GM18867 (cell line): Measurements from ENCODE around the gene SYNRG.
"Not testable (repeated sequence)": the region's sequence is repeated elsewhere in the genome, so short reads cannot be mapped to it uniquely, and the experiment has no call there.

Experiments
- ATAC-seq: cut with Tn5 transposase; IDR thresholded peaks from one replicate; pipeline ENCODE4 v1.9.1; 2021; ENCODE audit warnings: mild to moderate bottlenecking, moderate library complexity; ENCODE audit not compliant: unreplicated experiment

SYNRG gene

DNA sequence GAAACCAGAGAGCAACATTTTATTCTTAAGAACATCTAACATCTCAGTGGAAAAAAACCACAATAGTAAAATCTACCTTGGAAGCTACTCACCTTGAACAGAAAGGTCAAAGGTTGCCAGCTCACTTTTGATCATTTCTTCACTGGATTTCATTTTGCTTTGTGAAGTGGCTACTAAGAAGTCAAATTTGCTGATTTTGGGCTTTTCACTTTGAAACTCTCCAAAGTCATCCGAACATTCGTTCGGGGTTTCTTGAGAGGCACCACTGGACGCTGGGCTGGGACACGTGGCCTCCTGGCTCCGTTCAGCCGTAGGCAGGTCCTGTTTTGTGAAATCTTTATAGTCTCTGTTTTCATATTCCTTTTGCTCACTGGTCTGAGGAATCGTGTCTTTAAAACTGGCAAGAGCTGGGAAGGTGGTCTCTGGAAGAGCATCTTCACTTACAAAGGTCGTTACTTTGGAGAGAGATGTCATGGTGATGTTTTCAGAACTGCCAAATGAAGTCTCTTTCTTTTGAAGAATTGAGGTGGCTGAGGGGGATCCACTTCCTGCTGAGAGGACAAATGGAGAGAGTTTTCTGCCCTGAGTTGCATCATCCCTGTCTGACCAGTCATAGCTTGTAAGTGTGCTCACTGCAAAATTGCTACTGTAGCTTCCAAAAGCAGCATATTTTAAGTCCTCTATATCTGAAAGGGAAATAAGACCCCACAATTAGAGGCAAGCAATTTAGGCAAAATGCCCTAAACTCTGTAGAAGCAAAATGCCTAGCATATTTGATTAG, 67.1 kb downstream of the SYNRG start:
- ATAC-seq: no peak

DNA sequence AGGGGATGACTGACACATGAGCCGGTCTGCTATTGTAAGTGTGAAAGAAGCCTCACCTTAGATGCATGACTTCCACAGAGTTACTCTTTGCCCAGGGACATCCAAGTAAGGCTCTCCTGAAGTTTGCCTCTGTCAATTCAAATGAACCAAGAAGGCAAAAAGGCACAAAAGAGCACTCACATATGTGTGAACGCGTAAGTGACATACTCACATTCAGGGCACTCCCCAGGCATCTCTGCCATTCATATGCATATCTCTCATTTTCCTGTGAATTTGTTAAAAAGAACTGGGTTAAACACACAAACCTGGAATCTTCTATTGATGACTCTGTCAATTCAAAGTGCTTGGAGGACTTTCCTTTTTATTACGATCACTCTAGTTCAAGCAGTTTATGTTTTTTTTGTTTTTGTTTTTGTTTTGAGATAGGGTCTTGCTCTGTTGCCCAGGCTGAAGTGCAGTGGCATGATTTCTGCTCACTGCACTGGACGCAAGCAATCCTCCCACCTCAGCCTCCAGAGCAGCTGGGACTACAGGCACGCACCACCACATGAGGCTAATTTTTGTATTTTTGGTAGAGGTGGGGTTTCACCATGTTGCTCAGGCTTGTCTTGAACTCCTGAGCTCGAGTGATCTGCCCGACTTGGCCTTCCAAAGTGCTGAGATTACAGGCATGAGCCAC, 70.1 kb downstream of the SYNRG start:
- no peak for ATAC-seq

DNA sequence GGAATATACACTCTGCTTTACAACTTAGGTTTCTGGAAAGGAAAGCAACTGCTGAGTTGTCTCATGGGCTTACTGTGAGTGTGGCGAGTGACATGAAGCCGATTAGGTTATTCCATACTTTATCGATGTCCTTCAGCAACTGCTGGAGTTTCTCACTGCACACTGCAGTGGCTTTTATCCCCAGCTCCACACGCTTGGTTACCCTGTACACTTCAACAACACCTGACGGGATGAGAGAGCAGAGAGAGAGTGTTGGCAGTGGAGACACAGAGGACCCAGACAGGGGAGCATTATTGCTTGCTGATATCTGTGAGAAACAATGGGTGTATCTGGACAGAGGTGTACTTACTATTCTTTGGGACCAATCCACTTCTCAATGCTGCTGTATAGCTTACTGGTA, 73.3 kb downstream of the SYNRG start:
- ATAC-seq: no peak

DNA sequence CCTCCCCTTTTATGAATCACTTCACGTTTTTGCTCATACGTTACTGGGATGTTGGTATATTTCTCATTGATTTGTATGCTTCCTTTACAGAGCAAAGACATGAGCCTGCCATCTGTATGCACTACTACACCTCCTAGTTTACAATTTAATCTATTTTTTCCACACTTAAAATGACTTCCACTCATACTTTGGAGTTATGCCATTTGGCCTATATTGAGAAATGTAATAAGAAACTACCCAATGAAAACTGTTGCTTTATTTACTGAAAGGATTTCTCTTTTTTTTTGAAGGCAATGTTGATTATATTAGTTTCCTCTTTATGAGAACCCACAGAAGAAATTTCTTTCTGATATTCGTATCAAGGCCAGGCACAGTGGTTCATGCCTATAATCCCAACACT, 76.5 kb downstream of the SYNRG start:
- no peak for ATAC-seq

DNA sequence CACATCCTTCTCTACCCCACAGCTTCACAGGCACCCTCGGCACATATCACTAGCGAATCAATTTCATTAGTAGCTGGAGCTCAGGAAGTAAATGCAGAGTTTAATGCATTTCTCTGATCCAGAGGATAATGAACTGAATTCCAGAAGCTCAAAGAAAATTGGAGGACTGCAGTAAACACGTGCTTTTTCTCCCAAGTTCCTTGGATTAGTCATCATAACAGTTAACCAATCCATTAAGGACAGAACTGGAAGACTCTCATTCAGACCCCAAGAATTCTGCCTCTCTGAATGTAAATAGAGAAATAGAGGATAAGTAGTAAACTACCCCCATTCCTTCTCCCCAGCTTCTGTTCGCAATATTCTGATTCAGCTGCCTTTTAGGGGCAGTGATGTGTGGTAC, 78.8 kb downstream of the SYNRG start:
- ATAC-seq: no peak

DNA sequence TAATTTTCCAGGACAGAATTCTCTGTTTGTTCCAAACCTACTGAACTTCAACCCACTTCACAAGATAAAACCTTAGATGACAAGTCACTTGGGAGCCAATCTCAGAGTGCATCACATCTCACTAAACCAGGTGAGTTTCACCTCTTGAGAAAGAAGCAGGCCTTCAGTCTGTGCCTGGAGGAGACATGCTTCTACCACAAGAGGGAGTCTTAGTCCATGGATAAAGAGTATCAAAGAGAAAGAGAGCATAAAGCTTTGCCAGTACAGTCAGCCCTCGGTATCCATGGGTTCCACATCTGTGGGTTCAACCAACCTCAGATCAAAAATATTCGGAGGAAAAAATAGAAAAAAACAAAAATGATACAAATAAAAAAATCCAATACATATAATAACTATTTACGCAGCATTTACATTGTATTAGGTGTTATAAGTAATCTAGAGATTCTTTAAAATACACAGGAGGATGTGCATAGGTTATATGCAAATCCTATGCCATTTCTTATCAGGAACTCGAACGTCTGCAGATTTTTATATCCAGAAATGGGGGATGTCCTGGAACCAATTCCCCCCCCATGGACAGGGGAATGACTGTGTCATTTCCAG, 81.9 kb downstream of the SYNRG start:
- no peak for ATAC-seq

DNA sequence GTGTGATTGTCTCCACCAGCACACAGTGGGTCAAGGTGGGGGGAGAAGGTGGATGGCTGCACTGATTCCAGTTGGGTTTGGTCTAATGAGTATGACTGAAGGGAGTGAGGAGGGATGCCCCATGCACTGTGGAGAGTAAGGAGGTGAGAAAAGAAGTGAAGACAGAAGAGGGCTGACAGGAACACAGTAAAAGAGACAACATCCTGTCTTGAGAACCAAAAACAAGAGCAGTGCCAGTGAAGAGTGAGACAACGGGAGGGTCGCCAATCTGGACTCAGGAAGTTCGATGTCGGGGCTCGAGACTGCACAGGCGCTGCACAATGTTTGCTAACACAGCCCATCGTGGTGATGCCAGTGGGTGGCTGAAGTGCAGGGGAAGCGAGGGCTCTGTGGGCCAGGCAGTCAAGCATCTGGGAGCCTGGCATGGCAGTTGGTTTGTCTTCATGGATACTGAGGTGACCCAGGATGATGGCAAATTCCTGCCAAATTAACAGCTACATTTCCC, 85.5 kb downstream of the SYNRG start:
- ATAC-seq: no peak

DNA sequence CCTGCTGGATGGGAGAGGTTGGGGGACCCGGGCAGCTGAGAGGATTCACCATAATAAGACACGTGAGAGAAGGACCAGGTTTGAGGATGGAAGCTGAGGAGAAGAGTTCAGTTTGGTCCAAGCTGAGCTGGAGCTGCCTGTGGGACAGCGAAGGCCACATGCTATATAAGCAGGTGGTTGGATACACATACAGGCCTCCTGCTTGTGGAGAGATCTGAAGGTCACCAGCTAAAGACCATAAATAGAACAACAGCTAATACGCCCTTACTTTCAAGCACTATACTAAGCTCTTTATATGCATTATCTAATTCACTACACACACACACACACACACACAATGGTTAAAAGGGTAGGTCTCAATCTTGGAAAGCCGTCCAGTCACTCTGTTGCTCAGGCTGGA, 87.4 kb downstream of the SYNRG start:
- ATAC-seq: no peak

DNA sequence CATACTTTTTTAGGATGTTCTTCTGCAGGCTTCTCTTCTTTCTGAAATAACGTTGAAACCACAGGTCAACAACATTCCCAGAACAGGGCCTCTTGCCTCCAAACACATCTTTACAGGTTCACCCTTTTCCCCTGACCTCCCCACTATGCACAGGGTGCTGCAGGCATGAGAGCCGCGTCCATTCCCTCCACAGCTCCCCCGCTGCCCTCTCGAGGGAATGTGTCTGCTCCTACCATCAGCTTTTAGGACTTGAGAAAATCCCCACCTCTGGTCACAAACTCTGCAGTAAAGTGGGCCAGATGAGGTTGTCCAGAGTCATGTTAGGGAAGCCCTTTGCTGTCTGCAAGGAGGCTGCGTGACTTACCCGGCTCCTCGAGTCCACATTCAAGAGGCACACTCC, 89.0 kb downstream of the SYNRG start:
- ATAC-seq: no peak

DNA sequence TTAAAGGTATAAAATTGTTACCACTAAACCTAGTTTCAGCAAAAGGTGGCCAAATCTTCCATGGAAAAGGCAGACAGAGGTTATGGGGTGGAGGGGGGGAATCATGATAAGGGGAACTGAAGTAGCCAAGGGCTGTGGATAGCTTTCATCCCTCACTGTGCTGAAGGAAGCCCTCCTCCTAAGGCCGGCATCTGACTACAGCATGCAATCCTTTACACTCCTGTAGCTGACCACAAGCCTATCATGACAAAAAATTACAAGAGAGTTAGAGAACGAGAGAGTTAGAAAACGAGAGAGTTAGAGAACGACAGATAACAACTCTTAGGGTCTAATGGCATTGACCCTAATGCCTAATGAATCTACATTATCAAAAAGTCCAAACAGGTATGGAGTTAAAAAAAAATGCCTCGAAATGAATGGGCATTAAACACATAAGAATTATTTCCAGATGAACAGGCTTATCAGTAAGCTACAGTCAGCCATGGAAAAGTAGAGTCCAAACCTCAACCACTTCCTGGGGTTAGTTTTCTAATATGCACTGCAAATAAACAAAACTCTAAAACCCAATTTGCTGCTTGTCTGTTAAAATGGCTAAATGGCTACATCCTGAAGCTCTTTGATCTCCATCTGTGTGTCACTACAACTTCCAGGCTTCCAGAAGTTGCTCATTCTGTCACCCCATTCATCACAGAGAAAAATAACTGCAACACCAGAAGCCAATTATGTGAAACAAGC, 89.8 kb downstream of the SYNRG start:
- no peak for ATAC-seq

DNA sequence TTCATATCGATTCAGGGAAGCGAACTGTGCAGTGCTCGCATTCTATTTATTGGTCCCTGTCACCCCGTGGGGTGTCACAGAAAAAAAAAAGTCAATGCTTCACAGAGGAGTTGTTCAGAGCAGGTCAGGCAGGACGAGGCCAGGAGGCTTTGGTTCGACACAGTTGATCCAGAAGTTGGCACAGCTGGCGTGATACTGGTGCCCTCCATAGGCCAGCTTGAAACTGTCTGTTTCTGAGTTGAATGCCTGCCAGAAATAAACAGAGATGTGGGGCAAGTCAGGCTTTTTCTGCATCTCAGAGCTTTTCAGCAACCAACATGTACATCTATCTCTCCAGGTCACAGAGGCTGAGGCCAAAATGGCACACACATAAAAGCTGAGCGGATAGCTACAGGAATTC, 90.4 kb downstream of the SYNRG start:
- no peak for ATAC-seq

DNA sequence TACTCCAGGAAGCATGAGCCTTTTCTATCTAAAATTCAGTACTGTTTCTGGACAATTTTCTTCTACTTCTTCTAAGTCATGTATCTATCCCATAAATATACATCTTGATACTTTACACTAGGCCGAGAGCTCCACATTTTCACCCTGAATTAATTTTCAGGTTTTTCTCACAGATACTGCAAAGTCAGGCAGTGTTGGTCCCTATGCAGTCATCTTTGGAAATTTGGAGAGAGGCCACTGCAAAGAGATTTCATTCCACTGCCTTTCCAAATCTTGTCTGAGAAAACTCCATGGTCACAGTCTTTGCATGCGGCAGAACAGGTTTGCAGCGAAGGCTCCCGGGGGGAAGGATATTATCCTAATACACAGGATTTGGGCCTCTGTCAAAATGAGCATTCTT, 91.3 kb downstream of the SYNRG start:
- no peak for ATAC-seq

DNA sequence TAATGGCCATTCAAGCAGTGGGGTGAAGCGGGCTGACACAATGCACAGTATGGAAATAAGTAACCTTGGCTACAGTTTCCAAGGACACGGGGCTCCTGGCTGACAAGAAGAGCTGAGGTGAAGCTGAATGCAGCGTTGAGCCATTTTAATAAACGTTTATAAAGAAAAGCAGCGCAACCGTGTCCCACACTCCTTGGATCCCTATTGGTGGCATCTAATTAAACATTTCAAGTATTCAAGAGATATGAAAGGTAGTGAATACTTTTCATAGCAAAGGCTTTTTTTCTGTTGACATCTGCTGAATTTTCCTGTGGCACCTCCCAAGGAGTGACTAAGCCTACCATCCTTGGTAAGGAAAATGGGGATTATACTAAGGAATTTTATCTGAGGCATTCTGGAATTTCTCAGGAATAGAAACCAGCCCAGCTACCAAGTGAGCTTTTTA, 93.1 kb downstream of the SYNRG start:
- ATAC-seq: no peak

DNA sequence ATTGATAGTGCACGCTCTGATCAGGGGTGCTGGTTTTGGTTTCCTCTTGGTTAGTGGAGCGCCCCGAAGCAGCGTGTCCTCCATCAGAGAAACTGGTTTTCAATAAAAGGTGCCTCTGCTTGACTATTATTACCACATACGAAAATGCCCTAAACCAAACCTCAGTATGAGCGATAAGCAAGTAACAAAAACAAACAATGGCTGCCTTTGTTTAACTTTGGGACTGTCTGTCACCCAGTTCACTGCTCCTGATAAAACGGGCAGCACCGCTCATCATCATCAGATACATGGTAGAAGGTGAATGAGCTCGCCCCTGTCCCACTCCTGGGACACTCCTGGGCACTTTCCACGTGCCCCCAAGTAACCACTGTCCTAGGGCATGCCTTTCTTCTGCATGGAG, 95.5 kb downstream of the SYNRG start:
- no peak for ATAC-seq

DNA sequence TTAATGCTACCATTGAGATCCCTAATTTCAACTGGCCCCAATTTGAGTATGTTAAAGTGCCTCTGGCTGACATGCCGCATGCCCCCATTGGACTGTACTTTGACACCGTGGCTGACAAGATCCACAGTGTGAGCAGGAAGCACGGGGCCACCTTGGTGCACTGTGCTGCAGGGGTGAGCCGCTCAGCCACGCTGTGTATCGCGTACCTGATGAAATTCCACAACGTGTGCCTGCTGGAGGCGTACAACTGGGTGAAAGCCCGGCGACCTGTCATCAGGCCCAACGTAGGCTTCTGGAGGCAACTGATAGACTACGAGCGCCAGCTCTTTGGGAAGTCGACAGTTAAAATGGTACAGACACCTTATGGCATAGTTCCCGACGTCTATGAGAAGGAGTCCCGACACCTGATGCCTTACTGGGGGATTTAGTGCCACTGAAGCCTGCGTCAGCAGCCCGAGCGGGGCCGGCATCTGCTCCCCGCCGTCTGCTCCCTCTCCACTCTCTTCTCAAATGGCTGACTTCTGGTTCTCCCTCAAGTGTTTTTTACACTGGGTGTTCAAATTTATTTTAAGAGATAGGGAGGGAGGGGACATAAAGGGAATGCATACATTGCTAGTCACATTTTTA, 96.7 kb downstream of the SYNRG start:
- ATAC-seq: no peak

DNA sequence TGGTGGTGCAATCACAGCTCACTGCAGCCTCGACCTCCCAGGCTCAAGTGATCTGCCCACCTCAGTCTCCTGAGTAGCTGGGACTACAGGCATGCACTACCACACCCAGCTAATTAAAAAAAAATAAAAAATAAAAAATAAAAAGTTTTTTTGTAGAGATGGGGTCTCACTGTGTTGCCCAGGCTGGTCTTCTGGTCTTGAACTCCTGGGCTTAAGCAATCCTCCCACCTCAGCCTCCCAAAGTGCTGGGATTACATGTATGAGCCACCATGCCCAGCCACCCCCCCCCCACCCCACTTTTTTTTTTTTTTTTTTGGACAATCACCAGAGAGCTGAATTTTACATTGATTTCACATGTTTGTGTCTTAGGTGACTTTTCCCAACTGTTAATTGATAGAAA, 97.6 kb downstream of the SYNRG start:
- ATAC-seq: not testable (repeated sequence)

DNA sequence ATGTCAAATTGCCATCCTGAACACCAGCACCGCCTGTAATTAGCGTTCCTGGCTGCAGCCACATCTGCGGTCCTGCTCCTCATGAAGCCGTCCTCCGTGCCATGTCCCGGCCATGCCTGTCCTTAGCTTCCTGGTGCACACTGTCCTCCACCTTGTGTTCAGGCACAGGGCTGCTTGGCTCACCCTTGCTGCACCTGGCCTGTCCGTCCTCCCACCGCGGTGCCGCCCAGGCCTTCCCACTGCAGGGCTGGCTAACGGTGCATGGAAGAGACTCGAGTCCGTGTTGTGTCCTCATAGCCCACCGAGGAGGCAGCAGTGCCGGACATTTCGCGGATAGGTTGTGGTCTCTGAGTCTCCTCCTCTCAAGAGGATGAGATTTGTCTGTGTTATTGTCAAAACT, 99.2 kb downstream of the SYNRG start:
- ATAC-seq: no peak

DNA sequence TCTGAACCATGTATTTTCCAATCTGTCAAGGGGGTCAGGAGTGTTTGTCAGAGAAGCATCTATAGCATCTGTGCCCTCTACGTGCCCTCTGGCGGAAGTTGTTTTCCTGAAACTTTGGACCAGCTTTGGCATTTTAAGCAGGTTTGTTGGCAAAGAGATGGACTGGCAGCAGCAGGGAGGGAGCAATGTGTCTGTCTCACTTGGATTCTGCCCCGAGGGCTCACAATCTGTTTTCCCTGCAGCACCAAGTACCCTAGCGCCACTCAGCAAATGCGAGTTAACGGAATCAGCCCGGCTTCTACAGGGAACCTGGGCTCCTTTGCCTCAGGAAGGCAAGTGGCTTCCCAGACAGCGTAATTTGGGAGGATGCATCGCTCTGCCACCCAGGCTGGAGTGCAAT, 102.1 kb downstream of the SYNRG start:
- no peak for ATAC-seq

DNA sequence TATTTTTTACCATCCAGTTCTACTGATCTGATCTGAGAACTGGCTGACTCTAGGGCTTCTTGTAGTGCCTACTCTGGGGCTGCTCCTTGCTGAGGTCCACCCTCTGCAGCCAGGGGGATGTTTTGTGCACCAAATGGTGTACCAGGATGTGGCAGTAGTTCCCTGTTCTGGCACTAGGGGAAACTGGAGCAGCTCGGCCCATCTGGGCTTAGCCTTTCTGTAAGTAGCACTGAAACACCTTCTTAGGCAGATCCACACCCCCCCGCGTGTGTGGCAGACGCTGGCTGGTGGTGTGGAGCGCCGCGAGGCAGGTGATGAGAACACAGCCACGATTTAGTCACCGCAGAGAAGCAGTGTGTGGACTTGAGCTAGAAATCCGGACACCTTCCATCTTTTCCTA, 102.5 kb downstream of the SYNRG start:
- ATAC-seq: no peak

DNA sequence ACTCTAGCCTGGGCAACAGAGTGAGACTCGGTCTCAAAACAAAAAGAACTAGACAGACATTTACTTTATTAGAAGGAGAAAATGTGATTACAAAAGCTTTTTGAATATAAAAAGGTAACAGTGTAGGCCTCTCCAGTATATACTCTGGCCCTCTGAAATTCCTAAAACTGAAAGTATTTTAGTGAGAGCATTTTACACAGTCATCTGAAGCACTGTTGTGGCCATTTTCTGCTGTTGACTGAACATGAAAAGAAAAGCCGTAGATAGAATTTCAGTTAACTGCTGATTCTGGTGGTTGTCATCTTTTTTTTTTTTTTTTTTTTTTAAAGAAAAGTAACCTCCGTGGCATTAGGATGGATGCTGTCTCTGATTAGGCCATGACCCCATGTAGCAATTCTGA, 103.9 kb downstream of the SYNRG start:
- ATAC-seq: no peak

DNA sequence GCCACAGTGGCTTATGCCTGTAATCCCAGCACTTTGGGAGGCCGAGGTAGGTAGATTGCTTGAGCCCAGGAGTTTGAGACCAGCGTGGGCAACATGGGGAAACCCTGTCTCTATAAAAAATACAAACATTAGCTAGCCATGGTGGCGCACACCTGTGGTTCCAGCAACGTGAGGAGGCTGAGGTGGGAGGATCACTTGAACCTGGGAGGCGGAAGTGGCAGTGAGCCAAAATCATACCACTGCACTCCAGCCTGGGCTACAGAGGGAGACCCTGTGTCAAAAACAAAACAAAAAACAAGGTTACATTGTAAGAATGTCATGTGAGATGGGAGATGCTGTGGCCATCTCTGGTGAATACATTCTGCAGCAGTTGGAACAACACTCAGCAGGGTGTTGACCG, 106.1 kb downstream of the SYNRG start:
- ATAC-seq: no peak
